NCI-H446 (cell line): Measurements from ENCODE around the gene ZNF37A.
"Not testable (repeated sequence)": the region's sequence is repeated elsewhere in the genome, so short reads cannot be mapped to it uniquely, and the experiment has no call there.

ENCODE experiments used
- DNase-seq, 2 experiments: peaks; one replicate each; lab custom pipeline; 2025; lab: John Stamatoyannopoulos, UW

ZNF37A gene

DNA sequence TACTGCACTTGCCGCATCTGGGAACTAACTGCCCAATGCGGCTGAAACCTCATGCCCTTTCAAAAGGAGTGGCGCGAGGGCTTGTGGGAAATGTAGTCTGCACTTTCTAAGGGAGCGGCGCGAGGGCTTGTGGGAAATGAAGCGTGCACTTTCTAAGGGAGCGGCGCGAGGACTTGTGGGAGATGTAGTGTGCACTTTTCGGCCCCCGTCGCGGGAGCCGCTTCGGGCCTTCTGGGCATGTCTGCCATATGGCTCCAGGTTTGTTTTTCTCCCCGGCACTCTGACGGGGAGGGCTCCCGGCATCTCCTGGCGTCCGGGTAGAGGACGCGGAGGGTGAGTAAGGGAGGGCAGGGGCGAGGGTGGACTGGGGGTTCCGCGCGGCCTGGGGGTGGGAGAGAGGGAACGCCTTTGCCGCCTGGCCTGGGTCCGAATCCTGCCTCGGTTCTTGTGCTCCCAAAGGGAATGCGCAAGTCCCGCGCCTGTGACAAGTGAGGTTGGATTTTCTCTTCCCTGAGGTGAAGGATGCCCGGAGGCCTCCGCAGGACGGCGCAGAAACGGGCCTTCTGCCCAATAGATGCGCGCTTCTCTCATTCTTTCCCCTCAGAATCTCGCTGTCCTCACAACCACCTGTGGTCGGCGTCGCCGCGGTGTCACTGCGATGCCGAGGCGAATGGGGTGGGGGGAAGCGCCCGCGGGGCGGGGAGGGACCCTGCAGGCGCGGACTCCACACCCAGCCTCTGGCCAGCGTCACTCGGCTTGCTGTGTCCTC lies at the start of gene ZNF37A:
ZNF37A (plus strand) TSS at position 180 of the 769 bp plus-strand sequence. CDS start 2,281 bp downstream, outside the sequence.
- DNase-seq: peak; percentile 92 to 94

DNA sequence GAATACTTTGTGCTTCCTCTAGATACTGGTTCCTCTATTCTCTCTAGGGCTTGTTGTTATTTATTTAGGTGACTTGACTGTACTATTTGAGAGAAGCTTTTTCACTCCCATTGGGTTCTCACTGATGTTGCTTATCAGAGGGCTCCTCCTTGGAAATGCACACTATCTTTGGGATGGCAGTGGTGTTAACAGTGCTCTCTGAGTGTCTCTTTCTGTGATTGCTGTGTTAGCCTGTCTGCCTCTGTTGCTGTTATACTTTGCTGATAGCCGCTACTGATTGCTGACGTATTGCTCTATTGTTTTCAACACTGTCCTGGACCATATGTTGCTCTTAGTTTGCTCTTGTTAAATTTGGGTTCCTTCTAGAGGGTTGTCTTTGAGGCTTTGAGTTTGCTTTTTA lies 49.0 kb upstream of the ZNF37A start:
- no peak for DNase-seq

DNA sequence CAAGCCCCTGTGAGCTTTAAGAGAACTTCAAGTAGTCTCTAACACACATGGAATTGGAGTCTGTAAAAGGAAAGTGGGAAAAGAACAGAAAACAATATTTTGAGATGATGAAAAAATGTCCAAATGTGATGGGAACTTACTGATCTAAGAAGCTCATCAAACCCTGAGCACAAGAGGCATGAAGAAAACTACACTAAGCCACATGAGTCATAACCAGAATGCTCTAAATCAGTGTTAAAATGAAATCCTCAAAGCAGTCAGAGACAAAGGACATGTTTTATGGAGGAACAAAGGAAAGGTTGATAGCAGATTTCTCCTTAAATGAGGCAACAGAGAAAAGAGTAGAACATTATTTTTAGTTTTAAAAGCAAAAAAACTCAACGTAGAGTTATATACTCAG lies 46.5 kb upstream of the ZNF37A start:
- DNase-seq: no peak

DNA sequence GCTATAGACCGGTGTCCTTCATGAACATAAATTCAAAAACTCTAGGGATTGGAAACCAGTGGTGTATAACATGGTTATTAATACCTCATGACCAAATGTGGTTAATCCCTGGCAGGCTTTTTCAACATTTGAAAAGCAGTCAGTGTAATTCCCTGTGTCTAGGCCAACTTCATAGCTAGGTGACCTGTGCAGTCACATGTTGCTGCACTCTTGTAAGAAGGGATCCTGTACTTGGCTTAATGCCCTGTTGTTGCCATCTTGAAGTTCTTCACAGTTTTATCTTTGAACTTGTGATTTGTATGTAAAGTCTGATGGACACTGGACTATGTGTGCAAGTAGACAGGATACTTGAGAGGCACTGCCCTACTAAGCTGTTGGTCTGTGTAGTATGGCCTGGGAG lies 43.9 kb upstream of the ZNF37A start:
- no peak for DNase-seq

DNA sequence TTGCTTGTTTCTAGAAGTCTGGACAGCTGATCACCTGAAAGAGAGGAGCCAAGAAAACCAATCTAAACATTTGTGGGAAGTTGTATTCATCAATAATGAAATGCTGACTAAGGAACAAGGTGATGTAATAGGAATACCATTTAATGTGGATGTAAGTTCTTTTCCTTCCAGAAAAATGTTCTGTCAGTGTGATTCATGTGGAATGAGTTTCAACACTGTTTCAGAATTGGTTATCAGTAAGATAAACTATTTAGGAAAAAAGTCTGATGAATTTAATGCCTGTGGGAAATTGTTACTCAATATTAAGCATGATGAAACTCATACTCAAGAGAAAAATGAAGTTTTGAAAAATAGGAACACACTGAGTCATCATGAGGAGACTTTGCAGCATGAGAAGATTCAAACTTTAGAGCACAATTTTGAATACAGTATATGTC lies 39.8 kb upstream of the ZNF37A start:
- no peak for DNase-seq

DNA sequence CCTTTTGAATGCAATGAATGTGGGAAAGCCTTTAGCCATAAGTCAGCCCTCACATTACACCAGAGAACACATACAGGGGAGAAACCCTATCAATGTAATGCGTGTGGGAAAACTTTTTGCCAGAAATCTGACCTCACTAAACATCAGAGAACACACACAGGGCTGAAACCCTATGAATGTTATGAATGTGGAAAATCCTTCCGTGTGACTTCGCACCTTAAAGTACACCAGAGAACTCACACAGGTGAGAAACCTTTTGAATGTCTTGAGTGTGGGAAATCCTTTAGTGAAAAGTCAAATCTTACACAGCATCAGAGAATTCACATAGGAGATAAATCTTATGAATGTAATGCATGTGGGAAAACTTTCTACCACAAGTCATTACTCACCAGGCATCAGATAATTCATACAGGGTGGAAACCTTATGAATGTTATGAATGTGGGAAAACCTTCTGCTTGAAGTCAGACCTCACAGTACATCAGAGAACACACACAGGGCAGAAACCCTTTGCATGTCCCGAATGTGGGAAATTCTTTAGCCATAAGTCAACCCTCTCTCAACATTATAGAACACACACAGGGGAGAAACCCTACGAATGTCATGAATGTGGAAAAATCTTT lies 38.8 kb upstream of the ZNF37A start:
- DNase-seq: not testable (repeated sequence)

DNA sequence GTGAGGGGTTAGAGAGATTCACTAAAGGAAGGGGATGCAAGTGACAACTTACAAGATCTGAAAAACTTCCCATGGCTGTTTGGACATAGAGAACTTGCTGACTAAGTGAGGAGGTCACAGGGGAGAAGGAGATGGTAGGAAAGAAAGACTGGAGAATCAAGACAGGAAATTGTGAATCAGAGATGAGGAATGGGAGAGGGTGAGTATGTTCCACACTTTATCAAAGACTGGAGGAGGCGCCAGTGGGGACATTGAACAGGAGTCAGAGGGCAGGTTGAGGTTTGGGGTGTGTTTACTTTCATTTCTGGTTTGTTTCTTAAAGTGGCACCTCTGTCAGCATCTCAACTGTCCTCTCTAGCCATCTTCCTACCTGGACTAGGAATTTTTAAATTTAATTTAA lies 24.5 kb upstream of the ZNF37A start:
- not testable (repeated sequence) for DNase-seq

DNA sequence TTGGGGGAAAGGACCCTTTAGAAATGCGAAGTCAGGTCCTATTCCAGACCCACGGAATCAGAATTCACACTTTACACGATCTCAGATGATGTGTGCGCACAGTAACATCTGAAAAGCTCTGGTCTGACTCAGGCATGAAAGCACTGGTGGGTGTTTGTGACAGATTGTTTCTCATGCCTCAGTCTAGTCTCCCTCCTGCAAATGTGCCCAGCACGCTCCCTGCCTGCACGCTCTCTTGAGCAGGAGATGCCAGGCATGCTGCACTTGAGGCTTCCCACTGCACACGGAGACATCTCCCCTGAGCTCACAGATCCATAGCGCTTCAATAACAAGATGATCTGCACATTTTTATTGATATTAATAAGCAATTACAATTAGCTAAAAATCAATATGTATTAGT lies 23.6 kb upstream of the ZNF37A start:
- DNase-seq: no peak

DNA sequence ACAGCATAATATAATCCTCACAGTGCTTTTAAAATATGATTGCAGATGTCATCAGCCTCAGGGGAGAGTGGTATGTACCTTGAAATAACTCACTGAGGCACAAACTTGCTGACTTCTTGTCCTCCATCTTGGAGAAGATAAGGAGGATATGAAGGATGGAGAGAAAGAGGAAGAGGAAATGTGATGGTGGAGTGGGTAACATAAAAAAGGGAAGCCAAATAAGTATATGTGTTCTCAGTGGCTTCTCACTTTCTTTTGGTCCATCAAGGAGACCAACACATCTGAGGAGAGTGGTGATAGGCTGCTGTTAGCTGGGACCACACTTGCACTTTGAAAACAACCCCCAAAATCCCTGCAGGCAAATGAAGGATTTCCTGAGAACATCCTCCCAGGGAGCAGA lies 21.6 kb upstream of the ZNF37A start:
- no peak for DNase-seq

DNA sequence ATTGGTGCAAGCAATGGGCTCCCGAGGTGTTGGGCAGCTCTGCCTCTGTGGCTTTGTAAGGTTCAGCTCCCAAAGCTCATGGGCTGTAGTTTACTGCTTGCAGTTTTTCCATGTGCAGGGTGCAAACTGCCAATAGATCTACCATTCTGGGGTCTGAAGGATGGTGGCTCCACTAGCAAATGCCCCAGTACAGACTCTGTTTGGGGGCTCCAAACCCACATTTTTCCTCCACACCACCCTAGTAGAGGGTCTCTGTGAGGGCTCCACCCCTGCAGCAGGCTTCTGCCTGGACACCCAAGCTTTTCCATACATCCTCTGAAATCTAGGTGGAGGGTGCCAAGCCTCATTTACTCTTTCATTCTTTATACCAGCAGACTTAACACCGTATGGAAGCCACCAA lies 17.4 kb upstream of the ZNF37A start:
- no peak for DNase-seq

DNA sequence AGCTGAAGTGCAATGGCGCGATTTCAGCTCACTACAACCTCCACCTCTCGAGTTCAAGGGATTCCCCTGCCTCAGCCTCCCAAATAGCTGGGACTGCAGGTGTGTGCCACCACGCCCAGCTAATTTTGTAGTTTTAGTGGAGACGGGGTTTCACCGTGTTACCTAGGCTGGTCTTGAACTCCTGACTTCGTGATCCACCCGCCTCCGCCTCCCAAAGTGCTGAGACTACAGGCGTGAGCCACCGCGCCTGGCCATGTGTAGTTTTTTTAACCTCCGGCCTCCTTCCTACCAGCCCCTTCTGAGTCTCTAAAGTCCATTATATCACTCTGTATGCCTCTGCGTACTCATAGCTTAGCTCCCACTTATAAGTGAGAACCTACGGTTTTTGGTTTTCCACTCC lies 819 bp upstream of the ZNF37A start:
- not testable (repeated sequence) for DNase-seq

DNA sequence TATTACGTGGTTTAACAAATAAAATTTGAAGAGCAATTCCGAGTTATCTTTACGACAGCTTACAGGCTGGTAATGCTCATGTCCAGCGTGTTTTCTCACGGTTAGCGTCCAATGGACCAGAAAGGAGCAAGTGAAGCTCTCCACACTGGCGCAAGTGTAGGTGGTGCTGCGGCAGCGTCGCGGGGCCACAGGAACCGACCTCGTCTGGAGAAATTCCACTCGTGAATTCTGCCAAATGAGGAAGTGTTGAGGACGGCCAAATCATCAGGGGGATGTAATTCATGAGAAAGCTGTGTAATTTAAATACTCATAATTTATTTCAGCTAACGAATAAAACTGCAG lies 350 bp upstream of the ZNF37A start:
- no peak for DNase-seq

DNA sequence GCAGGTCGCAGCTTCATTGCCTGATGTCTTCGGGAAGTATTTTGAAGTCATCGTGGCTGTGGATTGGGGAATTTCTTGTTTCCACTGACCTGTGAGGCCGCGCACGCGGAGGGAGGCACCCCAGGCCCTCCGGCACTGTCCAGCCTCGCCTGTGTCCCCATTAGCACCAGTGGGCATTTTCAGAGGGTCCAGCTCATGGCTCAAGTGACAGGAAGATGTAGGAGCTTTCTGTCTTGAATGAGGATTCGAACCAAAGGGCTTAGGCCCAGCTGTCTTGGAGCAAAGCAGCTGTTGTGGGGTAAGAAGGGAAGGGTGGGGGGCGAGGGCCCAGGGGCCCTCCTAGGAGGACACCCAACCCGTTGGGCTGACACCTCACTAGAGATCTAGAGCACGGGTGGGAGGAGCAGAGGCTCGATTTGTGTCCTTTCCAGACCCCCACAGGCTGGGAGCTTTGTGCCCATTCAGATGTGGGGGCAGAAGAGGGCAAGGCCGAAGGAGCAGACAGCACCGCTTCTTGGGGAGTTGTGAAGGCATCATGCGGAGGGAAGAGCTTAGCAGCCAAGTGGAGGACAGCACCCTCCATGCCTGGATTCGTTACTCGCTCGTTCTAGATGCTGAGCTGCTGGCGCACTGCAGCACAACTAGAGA lies 914 bp downstream of the ZNF37A start:
- no peak for DNase-seq

DNA sequence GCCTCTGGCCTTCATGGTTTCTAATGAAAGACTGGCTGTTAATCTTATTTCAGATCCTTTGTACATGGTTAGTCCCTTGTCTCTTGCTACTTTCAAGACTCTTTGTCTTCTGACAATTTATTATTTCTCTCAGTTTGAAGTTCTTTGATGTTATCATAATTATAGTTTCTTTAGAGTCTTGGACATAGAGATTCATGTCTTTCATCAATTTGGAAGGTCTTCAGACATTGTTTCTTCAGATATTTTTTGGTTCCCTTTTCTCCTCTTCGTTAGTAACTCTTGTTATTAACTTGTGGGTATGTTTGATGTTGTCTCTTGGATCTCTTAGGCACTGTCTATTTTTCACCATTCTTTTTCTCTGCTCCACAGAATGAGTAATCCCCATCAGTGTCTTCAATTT lies 8.7 kb downstream of the ZNF37A start:
- no peak for DNase-seq

DNA sequence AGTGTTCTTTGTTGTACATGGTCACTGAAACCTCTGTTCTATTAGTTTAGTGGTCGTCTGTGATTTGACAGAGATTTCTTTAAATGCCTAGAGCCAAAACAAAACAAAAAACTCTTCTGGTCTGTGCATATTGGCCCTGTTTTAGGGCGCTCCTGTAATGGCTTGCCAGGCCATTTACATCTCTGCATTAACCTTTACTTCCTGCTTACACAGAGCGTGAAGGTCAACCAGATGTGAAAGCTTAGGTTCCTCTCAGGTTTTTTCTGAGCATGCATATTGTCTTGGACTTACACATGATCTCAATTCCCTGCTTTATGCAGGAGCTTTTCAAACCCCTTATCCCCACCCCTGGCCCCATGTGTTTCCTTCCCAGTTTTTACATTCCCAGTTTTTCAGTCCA lies 9.6 kb downstream of the ZNF37A start:
- no peak for DNase-seq

DNA sequence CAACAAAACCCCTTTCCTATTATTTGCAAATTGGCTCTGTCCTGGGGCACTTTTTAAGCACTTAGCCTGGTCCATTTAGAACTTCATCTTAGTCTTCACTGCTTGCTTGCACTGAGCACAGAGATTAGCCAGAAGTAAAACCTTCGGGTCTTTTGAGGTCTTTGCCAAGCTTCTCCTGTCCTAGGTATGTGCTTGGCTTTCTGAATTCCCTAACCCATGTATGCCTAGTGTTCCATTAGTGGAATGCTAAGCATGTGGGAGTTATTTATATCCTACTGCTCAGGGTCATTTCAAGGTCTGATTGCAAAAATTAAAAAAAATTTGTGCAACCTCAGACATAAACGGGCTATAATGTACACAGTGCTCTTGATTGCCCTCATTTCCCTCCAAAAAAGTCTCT lies 18.0 kb downstream of the ZNF37A start:
- DNase-seq: no peak

DNA sequence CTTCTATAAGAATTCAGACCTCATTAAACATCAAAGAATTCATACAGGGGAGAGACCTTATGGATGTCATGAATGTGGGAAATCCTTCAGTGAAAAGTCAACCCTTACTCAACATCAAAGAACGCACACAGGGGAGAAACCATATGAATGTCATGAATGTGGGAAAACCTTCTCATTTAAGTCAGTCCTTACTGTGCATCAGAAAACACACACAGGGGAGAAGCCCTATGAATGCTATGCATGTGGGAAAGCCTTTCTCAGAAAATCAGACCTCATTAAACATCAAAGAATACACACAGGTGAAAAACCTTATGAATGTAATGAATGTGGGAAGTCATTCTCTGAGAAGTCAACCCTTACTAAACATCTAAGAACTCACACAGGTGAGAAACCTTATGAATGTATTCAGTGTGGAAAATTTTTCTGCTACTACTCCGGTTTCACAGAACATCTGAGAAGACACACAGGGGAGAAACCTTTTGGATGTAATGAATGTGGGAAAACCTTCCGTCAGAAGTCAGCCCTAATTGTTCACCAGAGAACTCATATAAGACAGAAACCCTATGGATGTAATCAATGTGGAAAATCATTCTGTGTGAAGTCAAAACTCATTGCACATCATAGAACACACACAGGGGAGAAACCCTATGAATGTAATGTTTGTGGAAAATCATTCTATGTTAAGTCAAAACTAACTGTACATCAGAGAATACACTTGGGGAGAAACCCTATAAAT lies 24.1 kb downstream of the ZNF37A start:
- no peak for DNase-seq

DNA sequence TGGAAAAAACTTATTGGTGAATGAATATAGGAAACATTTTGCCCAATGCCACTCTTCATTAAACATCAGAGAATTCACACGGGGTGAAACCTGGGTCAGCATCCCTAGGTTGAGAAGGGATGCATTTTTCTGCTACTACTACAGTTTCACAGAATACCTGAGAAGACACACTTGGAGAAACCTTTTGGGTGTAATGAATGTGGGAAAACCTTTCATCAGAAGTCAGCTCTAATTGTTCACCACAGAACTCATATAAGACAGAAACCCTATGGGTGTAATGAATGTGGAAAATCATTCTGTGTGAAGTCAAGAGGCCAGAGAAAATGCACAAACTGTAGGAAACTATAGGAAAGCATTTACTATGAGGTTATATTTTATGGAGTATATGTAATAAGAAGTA lies 24.9 kb downstream of the ZNF37A start:
- no peak for DNase-seq

DNA sequence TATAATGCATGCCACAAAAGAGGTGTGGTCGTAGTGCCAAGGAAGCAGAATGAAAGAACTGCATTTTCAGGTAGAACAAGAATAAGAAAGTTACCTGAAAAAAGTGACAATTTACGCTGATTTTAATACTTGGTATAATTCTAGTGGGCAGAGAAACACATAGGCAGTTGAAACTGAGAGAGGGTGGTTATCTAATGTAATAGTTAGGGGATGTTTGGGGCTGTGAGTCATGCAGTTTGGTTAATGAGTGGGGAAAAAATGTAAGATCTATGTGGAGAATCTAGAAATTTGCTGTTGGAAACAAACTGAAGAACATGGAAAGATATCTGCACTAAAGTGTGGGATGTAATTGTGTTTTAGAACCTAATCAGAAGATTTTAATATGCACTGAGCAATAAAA lies 33.7 kb downstream of the ZNF37A start:
- no peak for DNase-seq

DNA sequence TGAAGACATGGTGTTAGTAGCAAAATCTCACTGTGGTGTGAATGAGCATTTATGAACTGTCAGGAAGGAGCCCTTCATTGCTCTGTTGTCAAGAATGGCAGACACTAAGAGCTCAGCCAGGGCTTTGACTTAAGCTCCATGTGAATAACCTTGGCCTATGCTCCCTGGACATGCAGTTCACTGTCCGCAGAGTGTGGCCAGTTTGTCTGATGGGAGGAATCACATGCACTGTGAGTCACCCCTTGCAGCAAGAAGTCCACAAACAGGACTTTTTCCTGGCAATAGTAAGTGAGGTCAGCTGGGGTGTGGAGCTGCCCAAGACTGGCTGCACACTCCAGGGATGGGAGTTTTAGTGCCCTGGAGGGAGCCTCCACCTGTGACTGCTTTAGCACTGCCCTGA lies 49.5 kb downstream of the ZNF37A start:
- no peak for DNase-seq

DNA sequence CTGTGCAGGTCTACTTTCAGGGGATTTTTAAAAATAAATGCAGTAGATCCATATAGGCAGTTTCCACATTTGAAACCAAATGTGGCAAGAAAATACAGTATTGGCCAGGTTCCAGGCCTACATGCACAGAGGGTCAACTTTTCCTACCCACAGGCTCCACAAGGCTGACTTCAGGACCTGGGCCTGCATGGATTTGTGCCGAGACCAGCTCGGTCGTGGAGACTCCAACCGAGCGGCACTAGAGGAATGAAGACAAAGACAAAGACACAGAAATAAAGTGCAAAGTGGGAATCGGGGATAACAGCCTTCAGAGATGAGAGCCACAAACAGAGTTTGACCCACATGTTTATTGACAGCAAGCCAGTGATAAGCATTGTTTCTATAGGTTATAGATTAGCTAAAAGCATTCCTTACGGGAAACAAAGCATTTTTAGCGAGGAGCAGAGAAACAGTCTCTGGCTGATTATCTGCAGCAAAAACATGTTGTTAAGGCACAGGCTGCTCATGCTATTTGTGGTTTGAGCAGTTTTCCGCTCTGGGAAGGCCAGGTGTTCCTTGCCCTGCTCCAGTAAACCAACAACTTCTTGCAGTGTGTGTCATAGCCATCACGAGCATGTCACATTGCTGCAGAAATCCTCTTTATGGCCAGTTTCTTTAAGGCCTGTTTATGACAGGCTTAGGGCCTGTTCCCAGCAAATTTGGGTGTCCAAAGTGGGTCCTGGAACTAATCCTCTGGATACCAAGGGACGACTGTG lies 52.6 kb downstream of the ZNF37A start:
- DNase-seq: no peak

DNA sequence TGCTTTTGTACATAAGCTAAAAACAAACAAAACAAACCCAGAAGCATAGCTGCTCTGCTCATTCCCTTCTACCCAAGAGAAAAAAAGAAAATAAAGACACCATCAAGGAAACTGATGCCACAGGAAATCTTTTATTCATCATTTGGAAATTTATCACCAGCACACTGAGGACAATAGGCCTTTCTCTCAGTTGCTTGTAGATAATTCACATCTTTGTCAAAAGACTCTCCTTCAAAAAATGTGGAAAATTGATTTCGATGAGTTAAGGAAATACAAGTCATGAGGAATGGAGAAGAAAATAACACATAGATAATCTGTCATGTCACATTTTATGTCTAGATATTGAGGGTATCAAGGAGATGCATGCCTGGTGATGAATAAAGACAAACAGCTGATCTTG lies 53.5 kb downstream of the ZNF37A start:
- DNase-seq: no peak
